Fibroblast of lung (primary cell): ENCODE measurements around the gene C12orf76. TPM values are rescaled to one million over a fixed set of nuclear protein-coding genes. Genes with fewer than 3 reads are reported as not detected.

ENCODE experiments used
- DNase-seq, 2 donors: peaks; one replicate each; pipeline versions ENCODE4 v3.0.0 to v3.0.0-alpha.2; 2010; ENCODE audit warnings: low read depth in 2 of 2
- H2AFZ ChIP-seq: 2 replicates; pipeline ENCODE4 v1.5.1; 2012; ENCODE audit warnings: low read length, control low read depth, inconsistent platforms
- H3K27ac ChIP-seq: 2 replicates; pipeline ENCODE4 v1.5.1; 2011; ENCODE audit warnings: low read length, control low read depth; ENCODE audit not compliant: insufficient read depth
- H3K27me3 ChIP-seq: 2 replicates; pipeline ENCODE4 v1.5.1; 2011; ENCODE audit warnings: mild to moderate bottlenecking, low read length; ENCODE audit not compliant: control insufficient read depth, insufficient read depth
- H3K36me3 ChIP-seq: 2 replicates; pipeline ENCODE4 v1.5.1; 2011; ENCODE audit warnings: low read length; ENCODE audit not compliant: control insufficient read depth, insufficient read depth
- H3K4me1 ChIP-seq: 2 replicates; pipeline ENCODE4 v1.5.1; 2011; ENCODE audit warnings: low read length; ENCODE audit not compliant: control insufficient read depth, insufficient read depth; ENCODE audit errors: extremely low read depth
- H3K4me2 ChIP-seq: 2 replicates; pipeline ENCODE4 v1.5.1; 2011; ENCODE audit warnings: low read length, control low read depth; ENCODE audit not compliant: insufficient read depth; ENCODE audit errors: extremely low read depth
- H3K4me3 ChIP-seq, 4 experiments: fragments of 200-600 bp in 1 of 4; sonication (generic) in 1 of 4; replicated peaks in 1 of 4; 2 replicates each; pipeline ENCODE4 v1.5.1; 2011 to 2016; ENCODE audit warnings: low read length in 4 of 4, low read depth in 3 of 4, mild to moderate bottlenecking in 3 of 4, control low read depth in 2 of 4, inconsistent platforms in 1 of 4, mixed read lengths in 1 of 4; ENCODE audit not compliant: insufficient read depth in 1 of 4; ENCODE audit errors: control extremely low read depth in 1 of 4
- H3K79me2 ChIP-seq: 2 replicates; pipeline ENCODE4 v1.5.1; 2012; ENCODE audit warnings: mild to moderate bottlenecking, low read length, inconsistent platforms; ENCODE audit not compliant: control insufficient read depth, insufficient read depth
- H3K9ac ChIP-seq: 2 replicates; pipeline ENCODE4 v1.5.1; 2011; ENCODE audit warnings: mild to moderate bottlenecking, low read length, control low read depth; ENCODE audit not compliant: insufficient read depth
- H3K9me3 ChIP-seq: 2 replicates; pipeline ENCODE4 v1.5.1; 2012; ENCODE audit warnings: low read depth, low read length; ENCODE audit not compliant: control insufficient read depth, insufficient read depth
- H4K20me1 ChIP-seq: 2 replicates; pipeline ENCODE4 v1.5.1; 2011; ENCODE audit warnings: low read length; ENCODE audit not compliant: control insufficient read depth, insufficient read depth; ENCODE audit errors: extremely low read depth
- EZH2 ChIP-seq: IDR thresholded peaks from 2 replicates; pipeline ENCODE4 v1.5.1; 2012; ENCODE audit warnings: low read length, control low read depth, mild to moderate bottlenecking; ENCODE audit errors: missing control alignments
- polyA plus RNA-seq, 2 donors: library from polyadenylated mRNA; depleted of rRNA in 1 of 2; stranded (reverse) in 1 of 2; unstranded in 1 of 2; fragments of >200 nt; gene quantifications; 2 replicates each; pipeline ENCODE4 v1.2.1, GENCODE V29; 2011 to 2012; ENCODE audit warnings: missing spikeins in 1 of 2
- total RNA-seq: library from RNA; depleted of rRNA; stranded (reverse); fragments of >200 nt; gene quantifications from 2 replicates; pipeline ENCODE4 v1.2.1, GENCODE V29; 2014
- TF ChIP-seq, protein P1 (sequence below), 2 donors: IDR thresholded peaks in 1 of 2; conservative IDR thresholded peaks in 1 of 2; 1 replicate in 1 of 2; 2 replicates in 1 of 2; pipeline ENCODE4 v1.5.1; 2011 to 2012; ENCODE audit warnings: low read length in 2 of 2, control low read depth in 1 of 2, inconsistent platforms in 1 of 2, low read depth in 1 of 2, mild to moderate bottlenecking in 1 of 2

The C12orf76 gene
- total and polyA plus RNA-seq, 2 donors (not counting 1 experiment from before 2014, with no cell fraction given), result 8.5 to 20.8 TPM

DNA sequence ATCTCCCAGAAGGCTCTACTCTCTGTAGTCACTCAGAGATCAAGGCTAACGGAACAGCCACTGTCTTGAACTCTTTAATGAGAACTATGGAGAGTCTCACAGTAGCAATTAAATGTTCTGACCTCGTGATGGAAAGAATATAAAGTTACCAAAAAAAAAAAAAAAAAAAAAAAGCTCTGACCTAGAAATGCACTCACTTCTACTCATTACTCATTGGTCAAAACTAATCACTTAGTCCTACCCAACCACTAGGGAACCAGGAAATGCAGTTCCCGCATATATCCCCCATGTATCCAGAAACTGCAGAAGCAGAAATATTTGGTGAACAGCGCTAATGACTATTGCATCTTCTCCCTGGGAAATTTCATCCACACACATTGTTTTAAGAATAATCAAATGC lies 29.5 kb upstream of the C12orf76 start:
- H3K4me3 ChIP-seq, result no peak overlapping the region
- H3K9me3 ChIP-seq, result no peaks in the 10 kb centered on the region
- H3K4me1 ChIP-seq, result peaks cover 2% of the 10 kb centered on the region
- H4K20me1 ChIP-seq, result no peaks in the 10 kb centered on the region
- no peak overlapping the region for H3K4me2 ChIP-seq
- peaks cover 2% of the 10 kb centered on the region for H3K27me3 ChIP-seq
- H3K27ac ChIP-seq, result no peak overlapping the region
- H3K9ac ChIP-seq, result no peak overlapping the region
- no peak for TF ChIP-seq EZH2
- TF ChIP-seq, protein P1, sequence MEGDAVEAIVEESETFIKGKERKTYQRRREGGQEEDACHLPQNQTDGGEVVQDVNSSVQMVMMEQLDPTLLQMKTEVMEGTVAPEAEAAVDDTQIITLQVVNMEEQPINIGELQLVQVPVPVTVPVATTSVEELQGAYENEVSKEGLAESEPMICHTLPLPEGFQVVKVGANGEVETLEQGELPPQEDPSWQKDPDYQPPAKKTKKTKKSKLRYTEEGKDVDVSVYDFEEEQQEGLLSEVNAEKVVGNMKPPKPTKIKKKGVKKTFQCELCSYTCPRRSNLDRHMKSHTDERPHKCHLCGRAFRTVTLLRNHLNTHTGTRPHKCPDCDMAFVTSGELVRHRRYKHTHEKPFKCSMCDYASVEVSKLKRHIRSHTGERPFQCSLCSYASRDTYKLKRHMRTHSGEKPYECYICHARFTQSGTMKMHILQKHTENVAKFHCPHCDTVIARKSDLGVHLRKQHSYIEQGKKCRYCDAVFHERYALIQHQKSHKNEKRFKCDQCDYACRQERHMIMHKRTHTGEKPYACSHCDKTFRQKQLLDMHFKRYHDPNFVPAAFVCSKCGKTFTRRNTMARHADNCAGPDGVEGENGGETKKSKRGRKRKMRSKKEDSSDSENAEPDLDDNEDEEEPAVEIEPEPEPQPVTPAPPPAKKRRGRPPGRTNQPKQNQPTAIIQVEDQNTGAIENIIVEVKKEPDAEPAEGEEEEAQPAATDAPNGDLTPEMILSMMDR (conservative IDR thresholded peaks at IDR 0.05 in 1 of 2, IDR thresholded peaks at IDR 0.05 in 1 of 2; ENCODE audit: low read depth in 1 of 2, low read length in 2 of 2), result no peak
- no peaks in the 10 kb centered on the region for H3K79me2 ChIP-seq
- H2AFZ ChIP-seq, result no peak overlapping the region
- no peak for DNase-seq
- no peaks in the 10 kb centered on the region for H3K36me3 ChIP-seq

DNA sequence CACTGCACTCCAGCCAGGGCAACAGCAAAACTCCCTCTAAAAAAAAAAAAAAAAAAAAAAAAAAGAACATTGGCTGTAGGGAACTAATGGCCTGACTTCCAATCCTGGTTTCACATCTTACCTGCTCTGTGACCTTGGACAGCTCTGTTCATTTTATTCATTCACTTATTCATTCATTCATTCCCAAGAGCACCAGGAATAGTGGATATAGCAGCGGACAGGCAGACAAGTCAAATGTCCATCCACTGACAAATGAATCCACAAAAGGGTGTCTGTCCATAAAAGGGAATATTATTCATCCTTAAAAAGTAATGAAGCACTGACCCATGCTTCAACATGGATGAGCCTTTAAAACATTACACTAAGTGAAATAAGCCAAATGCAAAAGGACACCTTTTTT lies 27.6 kb upstream of the C12orf76 start:
- H3K27ac ChIP-seq, result no peak overlapping the region
- no peak overlapping the region for H3K9ac ChIP-seq
- H3K79me2 ChIP-seq, result no peaks in the 10 kb centered on the region
- no peak for DNase-seq
- H3K36me3 ChIP-seq, result no peaks in the 10 kb centered on the region
- H3K9me3 ChIP-seq, result no peaks in the 10 kb centered on the region
- H3K4me1 ChIP-seq, result peaks cover 2% of the 10 kb centered on the region
- H3K4me3 ChIP-seq, result no peak overlapping the region
- peaks cover 2% of the 10 kb centered on the region for H3K27me3 ChIP-seq
- H2AFZ ChIP-seq, result no peak overlapping the region
- H3K4me2 ChIP-seq, result no peak overlapping the region
- TF ChIP-seq EZH2, result no peak
- TF ChIP-seq, protein P1 (conservative IDR thresholded peaks at IDR 0.05 in 1 of 2, IDR thresholded peaks at IDR 0.05 in 1 of 2; ENCODE audit: low read depth in 1 of 2, low read length in 2 of 2), result no peak
- no peaks in the 10 kb centered on the region for H4K20me1 ChIP-seq

DNA sequence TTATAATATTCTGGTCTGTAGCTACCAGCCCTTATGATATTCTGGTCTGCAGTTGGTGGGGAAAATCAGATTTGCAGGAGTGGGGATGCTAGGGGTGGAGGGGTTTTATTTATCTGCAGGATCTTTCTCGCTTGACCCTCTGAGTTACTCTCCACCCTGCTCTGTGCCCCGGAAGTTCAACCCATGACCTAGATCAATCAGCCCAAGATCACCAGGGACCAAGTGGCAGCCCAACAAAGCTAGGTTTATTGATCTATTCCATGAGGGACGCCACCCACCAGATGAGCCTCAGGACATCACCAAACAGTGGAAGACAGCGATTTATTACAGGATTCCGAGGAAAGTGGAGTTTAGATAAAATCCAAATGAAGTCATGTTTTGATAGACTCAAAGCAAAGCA lies 25.8 kb upstream of the C12orf76 start:
- no peak for TF ChIP-seq EZH2
- TF ChIP-seq, protein P1 (conservative IDR thresholded peaks at IDR 0.05 in 1 of 2, IDR thresholded peaks at IDR 0.05 in 1 of 2; ENCODE audit: low read depth in 1 of 2, low read length in 2 of 2), result no peak
- Histone ChIP-seq H3K4me2 (no peak overlapping the region), H3K9me3 (no peaks in the 10 kb centered on the region), H3K79me2 (no peaks in the 10 kb centered on the region), H3K9ac (no peak overlapping the region), H2AFZ (no peak overlapping the region), H3K4me1 (peaks cover 2% of the 10 kb centered on the region), H3K27me3 (no peaks in the 10 kb centered on the region), H3K36me3 (no peaks in the 10 kb centered on the region), H3K4me3 (no peak overlapping the region), H3K27ac (no peak overlapping the region), H4K20me1 (no peaks in the 10 kb centered on the region)
- DNase-seq, result no peak
